GM10847 (cell line): ENCODE measurements around the gene GFOD1.

Source experiments
- POLR2A ChIP-seq: IDR thresholded peaks from 2 replicates; pipeline ENCODE4 v1.6.1; 2011; ENCODE audit not compliant: insufficient read length; ENCODE audit errors: extremely low read depth

The GFOD1 gene

DNA sequence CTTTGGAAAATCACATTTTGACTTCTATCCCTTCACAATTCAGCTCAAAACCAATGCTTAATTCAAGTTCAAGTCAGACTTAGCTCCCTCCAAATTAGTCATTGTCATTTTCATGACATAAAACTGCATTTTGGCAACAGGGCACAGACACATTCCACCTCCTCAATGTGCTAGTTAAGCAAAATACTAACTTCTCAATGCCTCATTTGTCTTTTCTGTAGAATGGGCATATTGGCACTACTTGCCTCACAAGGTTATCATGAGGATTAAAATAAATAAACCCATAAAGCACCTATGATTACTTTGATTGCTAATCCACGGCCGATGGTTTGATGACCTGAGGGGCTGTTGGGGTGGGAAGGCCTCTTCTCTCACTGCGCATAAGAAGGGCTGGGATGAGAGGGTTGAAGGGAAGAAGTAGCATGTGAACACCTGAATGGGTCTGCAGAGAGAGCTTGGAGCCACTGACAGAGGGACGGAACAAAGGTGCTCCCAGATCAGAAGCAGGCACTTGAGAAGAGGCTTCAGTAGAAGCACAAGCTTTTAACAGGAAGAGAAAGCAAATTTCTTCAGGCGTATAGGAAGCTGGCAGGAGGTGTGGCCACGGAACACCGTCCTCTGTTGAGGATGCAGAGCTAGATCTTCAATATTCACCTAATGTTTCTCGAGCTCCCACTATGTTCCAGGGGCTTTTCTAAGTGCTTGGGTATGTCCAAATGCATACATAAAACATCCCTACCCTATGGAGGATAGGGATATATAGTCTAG lies 147.4 kb downstream of the GFOD1 start:
- TF ChIP-seq POLR2A: no peak

DNA sequence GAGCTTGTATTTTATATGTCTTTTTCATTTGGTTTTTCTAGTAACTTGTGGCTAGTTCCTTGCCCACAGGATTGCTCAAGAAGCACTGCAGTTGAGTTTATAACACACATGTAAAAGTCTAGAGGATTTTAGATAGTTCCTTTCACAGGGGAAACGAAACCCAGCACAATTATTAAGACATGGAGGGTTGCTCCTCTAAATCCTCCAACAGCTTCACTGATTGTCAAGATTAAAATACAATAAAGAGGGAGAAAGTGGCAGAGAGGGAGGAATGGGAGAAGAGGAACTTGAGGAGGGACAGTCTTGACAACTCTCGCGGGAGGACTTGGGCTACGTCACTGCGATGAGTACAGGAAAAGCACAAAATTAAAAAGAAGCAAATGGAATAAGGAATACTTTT lies 149.4 kb downstream of the GFOD1 start:
- no peak for TF ChIP-seq POLR2A

DNA sequence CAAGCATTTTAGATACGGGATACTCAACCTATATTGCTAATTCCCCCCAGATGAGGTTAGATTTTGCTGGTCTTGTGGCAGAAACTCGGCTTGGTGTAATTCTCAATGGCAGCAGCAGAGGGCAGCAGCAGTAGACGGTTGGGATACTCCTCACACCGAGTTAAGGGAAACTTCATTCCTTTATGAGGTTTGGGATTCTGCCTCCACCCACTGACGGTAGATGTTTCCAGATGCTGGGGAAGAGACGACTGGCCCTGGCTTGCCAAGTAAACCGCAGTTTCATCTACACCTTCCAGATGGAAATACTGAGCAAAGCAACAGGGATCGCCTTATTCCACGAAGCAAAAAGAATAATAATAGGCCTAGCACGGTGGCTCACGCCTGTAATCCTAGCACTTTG lies 150.8 kb downstream of the GFOD1 start:
- TF ChIP-seq POLR2A: no peak

DNA sequence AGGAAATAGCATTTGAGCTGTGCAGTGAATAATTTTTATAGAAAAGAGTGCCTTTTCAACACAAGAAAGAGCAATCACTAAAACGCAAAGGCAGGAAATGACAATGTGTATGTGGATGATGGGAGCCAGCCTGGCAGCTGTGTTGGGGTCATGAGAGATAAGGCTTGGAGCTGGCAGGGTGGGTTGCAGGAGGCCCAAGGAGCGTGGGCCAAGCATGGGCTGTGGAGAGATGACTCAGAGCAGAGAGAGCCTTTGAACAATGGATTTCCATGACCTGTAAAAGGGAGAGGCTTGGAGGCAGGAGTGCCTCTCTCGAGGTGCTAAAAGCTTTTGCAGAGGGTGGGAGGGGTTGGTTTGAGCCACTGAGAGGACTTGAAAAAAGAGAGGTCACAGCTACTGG lies 152.4 kb downstream of the GFOD1 start:
- no peak for TF ChIP-seq POLR2A

DNA sequence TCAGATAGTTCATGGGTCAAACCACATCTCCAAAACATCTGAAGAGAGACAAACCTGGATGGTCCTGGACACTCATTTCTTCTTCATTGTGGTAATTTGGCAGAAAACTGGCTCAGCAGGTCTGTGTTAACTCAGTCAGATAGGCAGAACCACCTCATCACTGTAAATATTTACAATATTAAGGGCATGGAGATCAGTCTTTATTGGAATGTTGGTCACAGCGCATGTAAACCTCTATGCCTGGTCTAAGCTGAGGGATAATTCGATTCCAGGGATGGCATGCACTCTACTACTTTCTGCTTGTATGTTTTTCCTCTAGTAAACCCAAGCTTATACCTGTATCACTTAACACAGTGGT lies 155.1 kb downstream of the GFOD1 start:
- TF ChIP-seq POLR2A: no peak

DNA sequence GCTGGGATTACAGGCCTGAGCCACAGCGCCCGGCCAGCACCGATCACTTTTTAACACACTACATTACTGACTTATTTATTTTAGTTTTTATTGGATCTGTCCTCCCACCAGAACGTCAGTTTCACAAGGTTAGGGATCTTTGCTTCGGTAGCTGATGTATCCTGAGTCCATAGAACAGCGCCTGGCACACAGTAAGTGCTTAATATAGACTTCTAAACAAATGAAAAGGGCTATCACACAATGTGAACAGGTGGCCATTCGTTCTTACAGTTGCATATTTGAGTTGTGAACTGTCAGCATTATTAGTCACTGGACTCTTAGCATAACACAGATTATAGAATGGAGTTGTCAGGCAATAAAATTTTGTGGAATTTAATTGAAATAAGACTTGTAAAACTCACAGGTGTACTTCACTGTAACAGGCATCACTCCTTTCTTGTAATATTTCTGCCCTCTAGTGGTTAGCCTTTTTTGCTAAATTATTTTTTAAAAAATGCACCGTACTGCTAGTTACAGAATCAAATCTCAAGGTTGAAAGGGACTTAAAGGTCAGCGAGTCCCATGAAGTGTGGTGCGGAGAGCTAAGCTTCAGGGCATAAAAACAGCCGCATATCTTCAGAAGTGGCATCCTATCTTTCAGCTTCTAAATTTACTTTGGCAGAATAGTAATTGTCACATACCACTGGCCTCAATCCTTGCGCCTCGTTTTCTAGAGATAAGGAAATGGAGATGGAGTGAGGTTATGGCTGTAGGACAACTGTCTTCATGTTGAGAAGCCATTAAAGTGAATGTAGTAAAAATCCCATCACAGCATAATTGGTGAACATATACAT lies 155.7 kb downstream of the GFOD1 start:
- no peak for TF ChIP-seq POLR2A

DNA sequence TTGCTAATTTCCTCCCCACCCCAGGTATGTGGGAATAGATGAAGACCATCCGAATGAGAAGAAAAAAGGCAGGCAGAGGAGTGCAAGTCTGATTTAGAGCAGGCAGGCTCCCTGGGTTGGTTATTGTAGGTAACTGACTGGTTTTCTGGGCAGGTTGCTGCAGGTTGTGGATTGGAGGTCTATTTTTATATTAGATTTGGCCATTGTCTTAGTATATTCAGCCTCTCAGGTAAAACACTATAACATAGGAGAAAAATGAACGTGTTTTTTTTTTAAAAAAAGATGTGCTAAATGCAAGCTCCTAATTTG lies 158.6 kb downstream of the GFOD1 start:
- TF ChIP-seq POLR2A: no peak

DNA sequence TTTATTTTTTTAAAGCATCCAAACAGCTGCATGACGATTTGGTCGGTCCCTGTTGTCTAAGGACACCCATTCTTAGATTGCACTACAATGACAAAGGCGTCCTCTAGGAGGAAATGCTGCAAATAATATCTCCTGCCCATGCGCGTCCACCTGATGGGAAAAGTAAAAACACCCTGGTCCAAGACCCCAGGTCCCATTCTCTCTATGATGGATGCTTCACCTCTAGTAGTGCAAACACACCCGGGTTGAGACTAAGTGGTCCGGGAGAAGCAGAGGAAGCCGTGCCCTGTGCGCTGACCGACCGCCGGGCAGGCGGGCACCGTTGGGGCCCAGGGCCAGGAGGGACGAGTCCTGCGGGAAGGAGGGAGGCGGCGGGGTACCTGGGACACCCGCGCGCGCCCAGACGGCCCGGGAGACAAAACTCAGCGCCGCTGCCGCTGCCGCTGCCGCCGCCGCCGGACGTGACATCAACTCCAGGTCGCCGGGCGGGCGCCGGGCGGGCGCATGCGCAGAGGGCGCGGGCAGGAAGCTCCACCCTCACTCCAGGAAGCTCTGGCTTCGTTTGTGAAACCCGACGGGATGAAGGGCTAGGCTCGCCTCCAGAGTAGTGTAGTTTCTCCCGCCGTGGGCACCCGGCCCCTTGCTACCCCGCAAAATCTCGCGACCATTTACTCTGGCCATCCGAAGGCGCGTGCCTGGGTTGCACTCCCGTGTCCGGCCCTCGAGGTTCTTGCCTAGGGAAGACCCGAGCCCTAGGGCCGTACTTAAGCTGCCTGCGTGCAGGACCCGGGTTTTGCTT lies 159.1 kb downstream of the GFOD1 start, which contains the start of gene TBC1D7:
Gene TBC1D7, minus strand, starts transcription at position 462 of the 799 bp plus-strand sequence. CDS start 1,639 bp downstream, outside the sequence.
- TF ChIP-seq POLR2A: peak; percentile 87

DNA sequence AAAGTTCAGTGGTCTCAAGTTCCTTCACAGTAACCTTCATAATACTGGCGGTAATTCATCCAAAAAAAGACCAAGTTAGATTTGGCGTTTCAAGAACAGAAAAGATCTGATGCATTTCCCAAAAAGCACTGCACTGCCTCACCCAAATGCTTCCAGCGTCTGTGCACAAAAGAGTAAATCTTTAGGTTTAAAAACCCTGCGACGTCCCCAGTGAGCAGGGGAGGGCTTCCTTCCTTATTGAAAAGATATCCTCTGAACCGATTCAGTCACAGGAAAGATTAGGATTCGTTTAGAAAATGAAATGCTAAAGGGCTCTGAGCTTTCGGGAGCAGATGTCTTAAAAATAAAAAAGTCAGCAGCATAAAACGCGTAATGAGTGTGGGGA lies 159.7 kb downstream of the GFOD1 start:
- TF ChIP-seq POLR2A: no peak

DNA sequence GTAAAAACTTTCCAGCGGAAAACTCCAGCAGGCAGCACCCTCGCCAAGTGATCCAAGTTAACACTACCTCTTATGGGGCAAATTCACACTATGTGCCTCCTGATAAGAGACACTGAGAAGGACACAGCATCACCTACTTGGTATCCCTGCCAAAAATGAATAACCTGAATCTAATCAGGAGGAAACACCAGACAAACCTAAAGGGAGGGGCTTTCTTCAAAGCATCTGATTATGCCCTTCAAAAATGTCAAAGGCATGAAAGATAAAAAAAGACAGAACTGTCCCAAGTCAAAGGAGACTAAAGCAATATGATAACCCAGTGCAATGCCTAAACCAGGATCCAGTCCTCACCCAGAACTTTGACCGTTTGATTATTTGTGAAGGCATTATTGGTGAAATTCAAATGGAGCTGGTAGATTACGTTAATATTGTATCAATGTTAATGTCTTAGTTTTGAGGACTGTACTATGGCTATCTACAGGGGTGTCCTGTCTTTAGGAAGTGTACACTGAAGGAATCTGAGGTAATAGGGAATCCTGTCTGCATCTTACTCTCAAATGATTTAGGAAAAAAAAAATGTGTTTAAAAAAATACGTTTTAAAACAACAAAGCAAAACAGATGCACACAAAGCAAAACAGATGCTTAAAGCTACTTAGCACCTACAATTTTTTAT lies 167.4 kb downstream of the GFOD1 start:
- no peak for TF ChIP-seq POLR2A

DNA sequence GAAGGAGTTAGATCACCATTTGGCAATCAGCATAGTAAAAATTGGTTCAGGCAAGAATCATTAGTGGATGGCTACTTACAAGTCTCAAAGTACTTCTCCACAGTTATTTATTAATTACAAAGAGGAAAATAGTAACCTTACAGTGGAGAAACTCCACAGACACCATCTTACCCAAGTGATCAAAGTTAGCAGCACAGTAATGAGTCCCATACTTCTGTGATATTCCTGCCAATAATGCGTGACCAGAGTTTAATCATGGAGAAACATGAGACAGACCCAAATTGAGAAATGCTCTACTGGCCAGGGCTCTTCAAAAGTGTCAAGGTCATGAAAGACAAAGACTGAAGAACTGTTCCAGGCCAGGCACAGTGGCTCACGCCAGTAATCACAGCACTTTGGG lies 168.6 kb downstream of the GFOD1 start:
- no peak for TF ChIP-seq POLR2A

DNA sequence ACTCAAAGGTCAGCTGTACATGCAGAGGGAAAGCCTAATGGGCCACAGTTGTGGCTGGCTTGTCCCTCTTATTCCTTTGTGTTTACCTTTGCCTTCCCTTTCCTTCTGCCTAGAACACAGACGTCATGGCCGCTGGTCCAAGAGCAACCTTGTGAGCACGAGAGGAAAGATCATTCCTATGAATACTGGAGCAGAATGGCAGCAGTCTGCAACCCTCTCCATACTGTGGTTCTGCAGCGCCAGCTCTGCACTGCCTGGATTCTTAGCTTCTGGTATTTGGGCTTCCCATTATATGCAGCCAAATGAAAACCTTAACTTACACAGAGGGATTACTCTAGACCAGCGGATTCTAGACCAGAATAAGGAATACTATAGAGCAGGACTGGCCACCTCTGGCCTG lies 171.5 kb downstream of the GFOD1 start:
- no peak for TF ChIP-seq POLR2A

DNA sequence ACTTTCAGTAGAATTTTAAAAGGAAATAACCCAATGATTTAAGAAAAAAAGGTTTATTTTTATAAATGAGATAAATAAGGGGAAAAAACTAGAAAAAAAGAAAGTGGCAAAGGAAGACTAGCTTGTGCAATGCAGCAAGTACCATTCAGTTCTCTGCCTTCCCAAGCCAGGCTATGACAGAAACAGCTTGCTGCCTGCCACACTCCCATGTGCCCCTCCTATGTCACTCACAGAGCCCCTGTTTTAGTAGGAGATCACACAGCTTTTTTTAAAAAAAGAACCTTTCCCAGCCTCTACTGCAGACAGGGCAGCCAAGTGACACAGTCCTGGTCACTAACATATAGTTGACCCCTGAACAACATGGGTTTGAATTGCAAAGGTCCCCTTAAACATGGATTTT lies 172.6 kb downstream of the GFOD1 start:
- no peak for TF ChIP-seq POLR2A

DNA sequence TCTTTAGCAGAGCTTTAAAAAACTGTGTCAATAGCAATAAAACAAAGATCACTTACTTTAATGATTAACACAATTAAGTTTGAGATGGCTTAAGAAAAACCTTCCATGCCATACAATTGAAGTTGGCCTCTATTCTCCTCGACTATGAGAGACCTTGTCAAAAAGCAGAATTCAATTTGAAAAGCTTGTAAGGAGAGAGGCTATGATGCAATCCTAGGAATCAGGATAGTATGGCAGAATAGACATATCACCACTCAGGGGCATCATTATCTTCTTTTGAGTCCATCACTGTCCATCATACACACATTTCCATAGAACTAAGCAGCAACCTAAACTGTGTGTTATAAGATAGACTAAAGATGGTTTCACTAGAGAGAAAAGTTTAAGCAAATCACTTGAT lies 176.2 kb downstream of the GFOD1 start:
- no peak for TF ChIP-seq POLR2A

DNA sequence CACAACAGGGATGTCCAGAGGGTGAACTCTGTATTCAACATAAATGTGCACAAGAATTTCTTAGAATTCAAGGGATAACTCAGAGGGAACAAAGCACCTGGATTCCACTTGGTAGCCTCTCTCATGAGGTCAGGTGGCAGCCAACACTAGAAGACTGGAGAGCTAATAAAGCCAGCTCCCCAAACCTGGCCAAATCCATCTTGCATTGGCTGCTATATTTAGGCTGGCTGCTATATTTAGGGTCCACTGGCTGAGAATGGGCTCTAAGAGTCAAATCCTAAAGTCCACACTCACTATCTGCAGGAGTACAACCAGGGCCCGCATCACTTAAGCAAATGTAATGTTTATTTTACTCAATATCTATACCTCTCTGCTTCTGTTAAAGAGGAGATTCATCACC lies 179.1 kb downstream of the GFOD1 start:
- TF ChIP-seq POLR2A: no peak
